ENCODE data around the gene C13orf46. TPM values are rescaled to one million over a fixed set of nuclear protein-coding genes. Genes with fewer than 3 reads are reported as not detected.

The C13orf46 gene
- polyA plus RNA-seq, 1 donor = 0.10 TPM

GRCh38 chr13:114010401-114011101 lies 36.7 kb upstream of the C13orf46 start:
- DNase-seq = no peak

GRCh38 chr13:114009590-114010400 lies 35.9 kb upstream of the C13orf46 start:
- DNase-seq = no peak

GRCh38 chr13:114008964-114009589 lies 35.2 kb upstream of the C13orf46 start:
- DNase-seq = no peak

DNA sequence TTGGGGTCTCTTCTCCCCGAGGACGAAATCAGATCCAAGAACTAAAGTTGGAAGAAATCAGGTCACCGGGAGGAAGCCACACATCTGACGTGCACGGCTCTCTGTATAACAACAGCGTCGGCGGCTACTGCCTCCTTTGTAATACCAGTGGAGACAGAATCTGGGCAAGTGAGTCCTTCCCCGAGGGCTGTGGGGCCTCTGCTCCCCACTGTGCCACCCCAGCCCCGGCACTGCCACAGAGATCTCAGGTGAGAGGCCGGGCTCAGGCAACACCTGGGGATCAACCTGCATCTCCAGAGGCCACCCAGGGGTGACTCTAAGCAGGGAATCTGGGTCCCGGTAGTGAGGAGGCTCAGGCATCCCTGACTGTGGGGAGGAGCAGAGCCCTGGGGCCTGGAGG lies 33.7 kb upstream of the C13orf46 start:
- DNase-seq = no peak

DNA sequence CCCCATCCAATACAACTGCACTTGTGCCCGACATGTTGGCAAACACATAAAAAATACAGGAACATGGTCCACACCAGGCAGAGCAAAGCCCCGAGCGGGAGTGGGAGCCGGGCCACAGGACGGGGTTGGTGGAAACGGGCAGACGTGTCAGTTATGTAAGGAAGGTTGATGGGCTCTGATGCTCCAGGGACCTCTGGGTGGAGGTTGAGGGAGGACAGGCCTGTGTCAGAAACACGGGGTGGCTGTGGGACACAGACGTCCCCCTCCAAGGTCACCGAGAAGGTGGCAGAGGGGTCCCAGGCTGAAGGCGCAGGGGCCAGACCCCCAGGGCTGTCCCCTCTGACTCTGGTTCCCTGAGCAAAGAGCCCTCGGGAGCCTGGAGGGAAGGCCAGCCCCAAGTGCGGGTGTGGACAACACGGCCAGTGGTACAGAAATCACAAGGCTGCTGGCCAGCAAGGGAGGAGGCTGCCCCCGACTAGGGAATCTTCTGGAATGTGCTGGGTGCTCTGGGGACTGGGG lies 31.4 kb upstream of the C13orf46 start:
- no peak for DNase-seq

- no peak for DNase-seq
These were observed 30.7 kb upstream of the C13orf46 start for GRCh38 chr13:114004420-114005205.

GRCh38 chr13:114002771-114003321 lies 29.0 kb upstream of the C13orf46 start:
- DNase-seq = no peak

DNA sequence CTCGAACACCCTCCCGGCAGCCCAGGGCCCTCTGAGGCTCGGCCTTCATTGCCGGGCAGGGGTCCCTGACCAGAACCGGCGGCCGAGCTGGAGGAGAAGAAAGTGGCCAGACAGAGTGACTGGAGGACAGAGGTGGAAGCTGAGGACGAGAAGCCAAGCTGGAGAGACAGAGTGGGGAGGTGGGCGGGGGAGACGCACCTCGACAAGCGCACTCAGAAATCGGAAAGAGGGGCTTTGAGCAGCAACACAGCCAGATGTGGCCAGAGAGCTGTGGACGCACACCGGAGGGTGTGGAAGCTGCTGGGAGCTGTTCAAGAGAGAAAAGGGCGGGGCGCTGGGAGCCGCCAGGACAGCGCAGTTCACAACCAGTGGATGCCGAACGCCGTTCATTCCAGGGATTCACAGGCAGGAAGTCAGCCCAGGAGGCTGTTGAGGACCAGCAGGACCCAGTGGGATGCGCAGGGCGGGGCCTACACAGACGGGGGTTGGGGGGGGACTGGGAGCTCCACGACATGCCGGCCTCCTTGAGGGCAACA lies 28.2 kb upstream of the C13orf46 start:
- DNase-seq = no peak

GRCh38 chr13:114001331-114002008 lies 27.6 kb upstream of the C13orf46 start:
- DNase-seq = no peak

DNA sequence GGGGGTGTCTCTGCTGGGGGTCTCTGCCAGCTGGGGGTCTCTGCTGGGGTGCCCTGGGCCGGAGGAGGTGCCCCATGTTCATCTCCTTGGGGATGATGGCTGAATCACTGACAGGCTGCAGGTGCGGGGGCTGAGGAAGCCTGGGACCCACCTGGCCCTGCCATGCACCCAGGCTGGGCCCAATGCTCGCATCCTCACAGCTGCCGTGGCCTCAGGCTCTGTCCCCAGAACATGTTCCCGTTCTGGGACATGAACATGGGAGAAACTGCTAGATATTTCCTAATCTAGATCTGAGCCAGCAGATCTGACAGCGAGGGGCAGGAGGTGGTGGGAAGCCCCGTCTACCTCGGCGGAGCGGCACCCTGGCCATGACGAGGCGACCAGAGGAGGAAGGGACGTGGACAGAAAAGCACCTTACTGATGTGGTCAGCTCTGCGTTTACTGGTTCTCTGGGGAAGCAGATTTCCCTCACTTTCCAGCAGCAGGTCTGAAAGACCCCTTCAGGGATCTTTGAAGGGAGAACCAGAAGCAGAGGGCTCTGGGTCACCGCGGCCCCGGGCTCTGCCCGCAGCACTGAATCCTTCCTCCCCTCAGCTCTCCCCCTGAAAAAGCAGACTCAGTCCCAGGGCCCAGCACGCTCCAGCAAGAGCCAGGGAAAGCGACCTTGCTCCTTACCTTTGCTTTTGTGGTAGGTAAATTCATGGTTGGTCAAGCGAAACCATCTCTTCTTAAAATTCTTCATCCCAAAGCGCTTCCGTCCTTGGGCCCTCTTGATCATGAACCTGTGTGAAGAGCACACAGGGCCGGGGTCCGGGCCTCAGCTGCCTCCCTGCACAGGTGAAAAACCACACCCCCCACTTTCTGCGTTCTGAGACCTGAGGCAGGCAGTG lies 26.5 kb upstream of the C13orf46 start:
- DNase-seq = no peak

DNA sequence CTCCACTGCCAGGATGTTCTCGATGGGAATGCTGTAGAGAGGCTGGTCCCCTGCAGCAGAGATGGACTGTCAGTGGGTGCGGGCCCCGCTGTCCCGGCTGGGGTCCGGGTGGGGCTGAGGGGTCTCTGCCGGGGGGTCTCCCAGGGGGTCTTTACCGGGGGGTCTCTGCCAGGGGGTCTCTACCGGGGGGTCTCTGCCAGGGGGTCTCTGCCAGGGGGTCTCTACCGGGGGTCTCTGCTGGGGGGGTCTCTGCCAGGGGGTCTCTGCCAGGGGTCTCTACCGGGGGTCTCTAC lies 25.7 kb upstream of the C13orf46 start:
- DNase-seq = no peak

DNA sequence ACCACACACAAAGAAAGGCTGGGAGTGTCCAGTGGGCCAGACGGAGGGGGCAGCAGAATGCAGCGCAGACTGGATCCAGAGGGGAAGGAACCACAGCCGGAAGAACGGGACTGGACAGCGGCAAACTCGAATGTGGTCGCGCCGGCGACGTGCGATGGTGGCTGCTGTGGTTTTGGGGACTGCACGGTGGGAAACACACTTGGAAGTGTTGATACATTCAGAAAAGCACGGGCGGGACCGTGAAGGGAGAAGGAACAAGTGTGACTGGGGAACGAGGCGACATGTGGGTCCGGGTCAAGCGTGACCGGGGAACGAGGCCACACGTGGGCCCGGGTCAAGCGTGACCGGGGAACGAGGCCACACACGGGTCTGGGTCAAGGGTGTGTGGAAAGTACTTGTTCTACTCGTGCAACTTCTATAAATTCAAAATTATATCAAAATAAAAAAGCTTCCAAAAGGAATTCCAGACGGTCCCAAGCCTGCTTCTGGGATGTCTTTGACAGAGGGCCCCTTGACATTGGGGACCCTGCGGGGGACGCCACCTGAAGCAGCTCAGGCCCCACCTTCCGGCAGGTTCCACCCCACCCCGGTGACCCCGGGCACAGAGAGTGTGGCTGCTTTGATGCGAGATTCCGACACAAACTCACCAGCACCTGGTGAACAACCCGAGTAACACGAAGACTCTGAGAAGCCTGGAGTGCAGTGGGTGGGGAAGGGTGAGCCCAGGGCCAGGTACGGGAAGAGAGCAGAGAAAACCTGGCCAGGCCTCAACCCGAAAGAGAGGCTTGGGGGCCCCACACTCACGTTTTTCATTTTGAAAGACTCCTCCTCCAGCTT lies 25.1 kb upstream of the C13orf46 start:
- no peak for DNase-seq

GRCh38 chr13:113997845-113998751 lies 24.2 kb upstream of the C13orf46 start:
- DNase-seq = no peak

DNA sequence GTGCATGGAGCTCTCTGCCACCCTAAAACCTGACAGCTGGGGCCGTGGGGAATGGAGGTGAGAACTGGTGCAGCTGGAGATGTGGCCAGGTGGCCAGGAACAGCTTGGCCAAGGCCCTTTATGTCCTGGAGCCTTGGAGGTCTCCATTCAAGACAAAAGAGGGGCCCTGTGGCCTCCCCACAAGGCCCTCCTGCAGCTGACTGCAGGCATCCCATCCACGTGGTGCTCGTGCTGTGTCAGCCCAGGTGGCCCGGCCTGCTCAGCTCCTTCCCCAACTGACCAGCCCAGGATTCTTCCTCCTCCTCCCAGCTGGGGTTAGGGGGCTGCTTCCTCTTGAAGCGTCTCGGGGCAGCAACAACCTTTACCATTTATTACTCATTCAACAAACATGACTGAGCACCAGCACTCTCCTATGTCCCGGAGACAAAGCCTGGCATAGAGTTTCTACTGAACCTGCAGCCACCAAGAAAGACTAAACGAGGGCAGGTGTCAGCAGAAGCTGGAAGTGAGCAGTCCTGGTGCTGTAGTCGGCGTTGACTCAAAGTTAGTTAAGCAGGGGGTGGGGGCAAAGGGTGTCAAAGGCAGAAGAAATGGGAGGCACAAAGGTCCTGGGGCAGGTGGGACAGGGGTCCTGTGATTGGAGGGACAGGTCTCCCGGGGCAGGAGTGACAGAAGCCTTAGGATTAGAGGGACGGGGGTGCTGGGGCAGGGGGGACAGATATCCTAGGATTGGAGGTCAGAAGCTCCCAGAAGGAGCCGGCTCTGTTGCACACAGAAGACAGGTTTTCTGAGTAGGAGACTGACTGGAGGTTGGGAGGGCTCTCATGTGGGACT lies 23.3 kb upstream of the C13orf46 start:
- no peak for DNase-seq

- DNase-seq = no peak
These were observed 22.4 kb upstream of the C13orf46 start for GRCh38 chr13:113996081-113996911.

DNA sequence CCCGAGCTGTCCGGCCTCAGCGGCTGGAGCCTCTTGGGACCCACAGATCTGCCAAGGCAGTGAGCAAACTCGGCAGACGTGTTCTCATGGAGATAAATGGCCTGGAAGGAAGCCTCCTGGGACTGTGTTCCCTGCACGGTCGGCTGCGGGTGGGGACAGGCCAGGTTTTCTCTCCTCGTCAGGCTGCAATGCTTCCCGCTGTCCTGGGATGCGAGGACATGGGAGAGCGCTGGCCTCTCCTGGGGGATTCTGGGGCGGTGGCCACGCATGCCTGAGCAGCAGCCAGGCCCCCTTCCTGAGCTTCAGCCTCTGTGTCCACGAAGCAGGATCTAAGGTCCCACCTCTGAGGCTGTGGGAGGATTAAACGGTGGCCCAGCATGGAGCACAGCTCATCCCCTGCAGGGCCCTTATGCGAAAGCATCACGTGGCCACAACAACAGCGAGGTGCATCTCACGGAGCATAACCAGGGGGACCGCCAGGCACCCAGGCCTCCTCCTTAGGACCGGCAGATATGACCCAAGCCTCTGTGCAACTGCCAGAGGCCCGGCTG lies 21.2 kb upstream of the C13orf46 start:
- no peak for DNase-seq

All from left kidney (tissue), 2 donors.